ENCODE results near the gene MRPL18.

MRPL18 gene

DNA sequence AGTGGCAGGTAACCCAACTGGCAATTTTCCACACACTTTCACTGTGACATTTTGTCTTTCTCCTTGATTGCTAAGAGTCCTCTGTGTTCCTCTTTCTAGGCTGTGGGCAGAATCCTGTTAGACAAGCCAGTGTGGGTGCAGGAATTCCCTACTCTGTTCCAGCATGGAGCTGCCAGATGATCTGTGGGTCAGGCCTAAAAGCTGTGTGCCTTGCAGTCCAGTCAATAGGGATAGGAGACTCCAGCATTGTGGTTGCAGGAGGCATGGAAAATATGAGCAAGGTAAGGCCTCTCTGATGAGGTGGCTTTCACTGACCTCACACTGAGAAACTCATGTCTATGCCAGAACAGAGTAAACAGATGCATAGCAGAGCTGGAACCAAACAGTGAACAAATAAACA, 23.4 kb upstream of the MRPL18 start:
- TF ChIP-seq, protein P1, sequence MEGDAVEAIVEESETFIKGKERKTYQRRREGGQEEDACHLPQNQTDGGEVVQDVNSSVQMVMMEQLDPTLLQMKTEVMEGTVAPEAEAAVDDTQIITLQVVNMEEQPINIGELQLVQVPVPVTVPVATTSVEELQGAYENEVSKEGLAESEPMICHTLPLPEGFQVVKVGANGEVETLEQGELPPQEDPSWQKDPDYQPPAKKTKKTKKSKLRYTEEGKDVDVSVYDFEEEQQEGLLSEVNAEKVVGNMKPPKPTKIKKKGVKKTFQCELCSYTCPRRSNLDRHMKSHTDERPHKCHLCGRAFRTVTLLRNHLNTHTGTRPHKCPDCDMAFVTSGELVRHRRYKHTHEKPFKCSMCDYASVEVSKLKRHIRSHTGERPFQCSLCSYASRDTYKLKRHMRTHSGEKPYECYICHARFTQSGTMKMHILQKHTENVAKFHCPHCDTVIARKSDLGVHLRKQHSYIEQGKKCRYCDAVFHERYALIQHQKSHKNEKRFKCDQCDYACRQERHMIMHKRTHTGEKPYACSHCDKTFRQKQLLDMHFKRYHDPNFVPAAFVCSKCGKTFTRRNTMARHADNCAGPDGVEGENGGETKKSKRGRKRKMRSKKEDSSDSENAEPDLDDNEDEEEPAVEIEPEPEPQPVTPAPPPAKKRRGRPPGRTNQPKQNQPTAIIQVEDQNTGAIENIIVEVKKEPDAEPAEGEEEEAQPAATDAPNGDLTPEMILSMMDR (IDR thresholded peaks at IDR 0.05; ENCODE audit: control extremely low read depth, extremely low read depth, low read depth, missing control alignments), result no peak
- CTCF ChIA-PET, result interaction anchor here (2.0 kb wide), 1 partner anchor 23 kb away, joined by 5 read pairs; the partner anchor contains the start of genes MRPL18 and TCP1
- POLR2A ChIA-PET, result no interaction called here
- DNase-seq (ENCODE audit: extremely low spot score), result no peak

DNA sequence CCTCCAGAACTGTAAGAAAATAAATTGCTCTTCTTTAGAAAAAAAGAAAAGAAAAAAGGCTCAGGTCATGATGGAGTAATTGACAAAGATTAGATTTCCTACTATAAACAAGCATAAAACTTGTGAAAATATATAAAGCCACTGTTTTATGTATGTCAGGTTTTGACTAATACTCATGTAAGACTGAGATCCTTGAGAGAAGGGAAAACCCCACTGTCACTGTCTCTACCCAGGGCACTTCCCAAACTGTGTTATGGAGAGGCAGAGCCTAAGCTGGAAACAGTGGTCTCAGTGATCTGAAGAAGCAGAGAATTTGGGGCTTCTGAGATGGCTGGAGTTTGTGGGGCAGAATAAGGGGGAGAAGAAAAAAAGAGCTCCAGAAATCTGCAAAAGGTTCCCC, 20.8 kb upstream of the MRPL18 start:
- ChIA-PET POLR2A (interaction anchor here (1.0 kb wide), 1 partner anchor 21 kb away, joined by 4 read pairs; the partner anchor contains the start of genes MRPL18 and TCP1), CTCF (interaction anchor here (1.6 to 2.1 kb wide), 4 partner anchors 10 to 196 kb away, joined by 3 to 9 read pairs (median 4); no protein-coding TSS in a partner anchor)
- DNase-seq (ENCODE audit: extremely low spot score), result no peak
- TF ChIP-seq, protein P1 (IDR thresholded peaks at IDR 0.05; ENCODE audit: control extremely low read depth, extremely low read depth, low read depth, missing control alignments), result no peak

DNA sequence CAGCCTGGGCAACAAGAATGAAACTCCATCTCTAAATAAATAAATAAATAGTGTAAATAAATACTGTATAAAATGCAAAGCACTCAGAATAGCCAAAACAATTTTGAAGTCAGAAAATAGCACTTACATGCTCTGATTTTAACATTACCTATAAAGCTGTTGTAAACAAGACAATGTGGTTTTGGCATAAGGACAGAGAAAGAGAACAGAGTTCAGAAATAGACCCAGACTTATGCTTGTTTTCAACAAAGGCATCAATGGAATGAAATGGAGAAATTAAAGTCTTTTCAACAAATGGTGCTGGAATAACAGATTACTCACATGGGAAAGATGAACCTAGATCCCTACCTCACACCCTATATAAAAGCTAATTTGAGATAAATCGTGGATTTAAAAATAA, 18.1 kb upstream of the MRPL18 start:
- TF ChIP-seq, protein P1 (IDR thresholded peaks at IDR 0.05; ENCODE audit: control extremely low read depth, extremely low read depth, low read depth, missing control alignments), result no peak
- POLR2A ChIA-PET, result interaction anchor here (1.4 kb wide), 1 partner anchor 11 kb away, joined by 3 read pairs; no protein-coding TSS in a partner anchor
- CTCF ChIA-PET, result interaction anchor here (0.7 to 2.9 kb wide), 5 partner anchors 8 to 52 kb away, joined by 3 to 16 read pairs (median 6); no protein-coding TSS in a partner anchor
- no peak for DNase-seq (ENCODE audit: extremely low spot score)

DNA sequence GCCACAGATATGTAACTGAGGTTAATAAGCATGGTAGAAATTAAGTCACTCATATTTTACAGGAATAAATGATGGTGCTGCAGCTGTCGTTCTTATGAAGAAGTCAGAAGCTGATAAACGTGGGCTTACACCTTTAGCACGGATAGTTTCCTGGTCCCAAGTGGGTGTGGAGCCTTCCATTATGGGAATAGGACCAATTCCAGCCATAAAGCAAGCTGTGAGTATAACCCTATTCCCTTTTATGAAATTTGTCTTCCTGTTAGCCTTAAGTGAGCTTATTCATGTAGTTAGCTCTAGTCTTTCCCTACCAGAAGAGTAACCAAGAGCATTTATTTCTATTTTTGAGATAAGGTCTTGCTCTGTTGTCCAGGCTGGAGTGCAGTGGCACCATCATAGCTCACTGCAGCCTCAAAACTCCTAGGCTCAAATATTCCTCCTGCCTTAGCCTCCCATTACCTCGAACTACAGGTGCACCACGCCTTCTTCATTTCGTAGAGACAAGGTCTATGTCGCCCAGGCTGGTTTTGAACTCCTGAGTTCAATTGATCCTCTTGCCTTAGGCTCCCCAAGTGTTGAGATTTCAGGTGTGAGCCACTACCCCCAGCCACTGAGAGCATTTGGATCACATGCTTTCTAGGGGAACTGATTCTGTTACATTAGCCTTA, 12.9 kb upstream of the MRPL18 start:
- POLR2A ChIA-PET, result no interaction called here
- CTCF ChIA-PET, result no interaction called here
- TF ChIP-seq, protein P1 (IDR thresholded peaks at IDR 0.05; ENCODE audit: control extremely low read depth, extremely low read depth, low read depth, missing control alignments), result no peak
- DNase-seq (ENCODE audit: extremely low spot score), result no peak

DNA sequence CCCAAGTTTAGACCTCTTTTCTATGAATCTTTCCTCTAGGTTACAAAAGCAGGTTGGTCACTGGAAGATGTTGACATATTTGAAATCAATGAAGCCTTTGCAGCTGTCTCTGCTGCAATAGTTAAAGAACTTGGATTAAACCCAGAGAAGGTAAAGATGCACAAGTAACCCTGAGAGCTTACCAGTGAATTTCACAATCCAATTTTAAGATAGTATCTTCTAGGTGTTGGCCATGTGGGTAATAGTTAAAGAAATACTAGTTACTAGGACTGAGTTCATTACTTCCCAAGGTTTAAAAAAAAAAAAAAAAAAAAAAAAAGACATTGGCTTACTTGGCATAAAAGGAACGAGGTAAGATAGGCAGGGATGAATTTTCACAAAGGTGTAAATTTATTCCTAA, 12.1 kb upstream of the MRPL18 start:
- TF ChIP-seq, protein P1 (IDR thresholded peaks at IDR 0.05; ENCODE audit: control extremely low read depth, extremely low read depth, low read depth, missing control alignments), result no peak

DNA sequence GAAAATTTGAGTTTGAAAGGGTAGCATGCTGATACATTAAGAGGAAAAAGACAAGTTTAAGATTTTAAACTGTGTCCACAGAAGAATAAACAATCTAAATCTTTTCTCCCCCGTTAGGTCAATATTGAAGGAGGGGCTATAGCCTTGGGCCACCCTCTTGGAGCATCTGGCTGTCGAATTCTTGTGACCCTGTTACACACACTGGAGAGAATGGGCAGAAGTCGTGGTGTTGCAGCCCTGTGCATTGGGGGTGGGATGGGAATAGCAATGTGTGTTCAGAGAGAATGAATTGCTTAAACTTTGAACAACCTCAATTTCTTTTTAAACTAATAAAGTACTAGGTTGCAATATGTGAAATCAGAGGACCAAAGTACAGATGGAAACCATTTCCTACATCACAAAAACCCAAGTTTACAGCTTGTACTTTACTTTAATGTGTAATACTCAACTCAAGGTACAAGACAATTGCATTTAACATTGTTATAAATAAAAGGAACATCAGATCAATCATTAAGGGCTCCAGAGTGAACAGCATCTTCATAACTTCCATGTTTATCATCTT, 11.6 kb upstream of the MRPL18 start:
- TF ChIP-seq, protein P1 (IDR thresholded peaks at IDR 0.05; ENCODE audit: control extremely low read depth, extremely low read depth, low read depth, missing control alignments), result no peak
- ChIA-PET CTCF (no interaction called here), POLR2A (no interaction called here)
- DNase-seq (ENCODE audit: extremely low spot score), result no peak

More for the DNA sequence above, 12.1 kb upstream of the MRPL18 start:
- POLR2A ChIA-PET, result no interaction called here
- CTCF ChIA-PET, result no interaction called here
- no peak for DNase-seq (ENCODE audit: extremely low spot score)
